ENCODE measurements around the gene DYRK2. TPM values are rescaled to one million over a fixed set of nuclear protein-coding genes. Genes with fewer than 3 reads are reported as not detected.
A peak's percentile ranks its signal among the peaks of the same experiment; 100 is the strongest.

The DYRK2 gene
- total and polyA plus RNA-seq, 10 of the 15 experiments (the other 5 are each of a cell fraction or from before 2014, with no cell fraction given) = 3.1 to 35.9 (median 12.2) TPM

- Histone ChIP-seq H3K27me3 (replicated peaks in 1 of 2; ENCODE audit: control insufficient read depth in 2 of 2, insufficient read depth in 2 of 2, low read length in 1 of 2) (no peaks in the 10 kb centered on the region), H3K36me3 (ENCODE audit: control insufficient read depth in 2 of 2, insufficient read depth in 2 of 2, low read length in 1 of 2) (no peaks in the 10 kb centered on the region), H4K20me1 (ENCODE audit: control insufficient read depth, insufficient read depth) (no peaks in the 10 kb centered on the region), H3K9ac (ENCODE audit: control insufficient read depth, insufficient read depth, low read length) (no peak overlapping the region), H3K27ac (ENCODE audit: control insufficient read depth, insufficient read depth) (no peak overlapping the region), H3K4me1 (ENCODE audit: control insufficient read depth, insufficient read depth, low read length) (peaks cover 11% of the 10 kb centered on the region; the same call in 1 of the 2 replicates), H3K4me3 (no peak overlapping the region), H3K9me3 (replicated peaks; ENCODE audit: control insufficient read depth, insufficient read depth, low read length) (no peaks in the 10 kb centered on the region), H2AFZ (ENCODE audit: control insufficient read depth, low read depth, low read length) (no peak overlapping the region), H3K79me2 (ENCODE audit: control insufficient read depth, insufficient read depth, low read length) (no peaks in the 10 kb centered on the region), H3K4me2 (ENCODE audit: control insufficient read depth, insufficient read depth) (no peak overlapping the region)
- no peak for FAIRE-seq
- TF ChIP-seq SPI1 (IDR thresholded peaks at IDR 0.05; ENCODE audit: borderline replicate concordance, insufficient read depth, low read depth, low read length) = no peak
- no peak for TF ChIP-seq CREM (IDR thresholded peaks at IDR 0.05; ENCODE audit: low read depth)
- no peak for TF ChIP-seq BRCA1 (IDR thresholded peaks at IDR 0.05; ENCODE audit: low read depth, low read length)
- no peak for TF ChIP-seq TAF1 (IDR thresholded peaks at IDR 0.05; ENCODE audit: borderline replicate concordance, low read depth, low read length)
- TF ChIP-seq ZNF217 (IDR thresholded peaks at IDR 0.05) = no peak
- no peak for TF ChIP-seq ZBTB33 (IDR thresholded peaks at IDR 0.05)
- TF ChIP-seq GABPA (IDR thresholded peaks at IDR 0.05; ENCODE audit: low read depth) = no peak
- TF ChIP-seq RCOR1 (conservative IDR thresholded peaks at IDR 0.05; ENCODE audit: low read depth, low read length) = no peak
- TF ChIP-seq SUZ12 (IDR thresholded peaks at IDR 0.05; ENCODE audit: unreplicated experiment) = no peak
- TF ChIP-seq YY1 (IDR thresholded peaks at IDR 0.05; ENCODE audit: low read depth, low read length) = no peak
- no peak for TF ChIP-seq WRNIP1 (IDR thresholded peaks at IDR 0.05; ENCODE audit: borderline replicate concordance, low read depth, low read length)
- ChIA-PET CTCF (no interaction called here), SMC1A (ENCODE audit: uncharacterized antibody, unreplicated experiment) (interaction anchor here (1.3 kb wide), 1 partner anchor 19 kb away, joined by 3 read pairs; no protein-coding TSS in a partner anchor), RAD21 (ENCODE audit: unreplicated experiment) (no interaction called here), POLR2A (no interaction called here)
- intact Hi-C loops (cut with micrococcal nuclease; ENCODE audit: unreplicated experiment) (no loop called here), in situ Hi-C loops (cut with MboI) (no loop called here)
- ATAC-seq = peak; percentile 67
- no peak for DNase-seq (ENCODE audit: low read depth, low spot score)
- WGBS (ENCODE audit: insufficient coverage, insufficient replicate concordance, low lambda C conversion rate, missing lambda C conversion rate) = 100% methylated on average over 2 of the region's 2 CpGs
- BruUV-seq (replicated peaks) = no TSS peak
Measured at GRCh38 chr12:67692966-67693365, 44.4 kb downstream of the DYRK2 start.
